ENCODE measurements around the gene USP20. TPM values are rescaled to one million over a fixed set of nuclear protein-coding genes. Genes with fewer than 3 reads are reported as not detected.

The USP20 gene
- polyA plus RNA-seq, 1 of the 3 experiments (the other 2 are of a cell fraction) = 22.5 TPM

- Histone ChIP-seq H3K9me3 (no peaks in the 10 kb centered on the region), H3K27ac (ENCODE audit: low read depth in 2 of 2, low read length in 1 of 2) (no peak overlapping the region), H3K4me1 (ENCODE audit: control insufficient read depth in 1 of 2, insufficient read depth in 2 of 2, low read depth in 1 of 2, low read length in 1 of 2) (no peaks in the 10 kb centered on the region), H4K20me1 (ENCODE audit: insufficient read depth) (no peaks in the 10 kb centered on the region), H3K36me3 (replicated peaks in 1 of 2; ENCODE audit: control insufficient read depth in 1 of 2, insufficient read depth in 2 of 2, low read length in 1 of 2) (peaks cover 4 to 25% of the 10 kb centered on the region in 2 experiments), H3K4me2 (no peak overlapping the region), H3K9me2 (no peaks in the 10 kb centered on the region), H3K4me3 (ENCODE audit: low read depth in 2 of 2, low read length in 1 of 2) (no peak overlapping the region), H3K79me2 (ENCODE audit: insufficient read depth) (no peaks in the 10 kb centered on the region), H2AFZ (ENCODE audit: low read depth) (no peak overlapping the region), H3K9ac (no peak overlapping the region), H3K27me3 (ENCODE audit: insufficient read depth) (no peaks in the 10 kb centered on the region), H3F3A (replicated peaks; ENCODE audit: insufficient read depth) (peaks cover 8% of the 10 kb centered on the region)
- DNase-seq = no peak
- POLR2A ChIA-PET = no interaction called here
- 90% methylated on average over 6 of the region's 6 CpGs for WGBS (ENCODE audit: low lambda C conversion rate)
- CTCF ChIA-PET = interaction anchor here (1.3 to 1.8 kb wide), 2 partner anchors 12 to 209 kb away, joined by 3 to 13 read pairs; no protein-coding TSS in a partner anchor
- TF ChIP-seq NRF1 (IDR thresholded peaks at IDR 0.05; ENCODE audit: low read depth, low read length) (no peak), MEF2A (IDR thresholded peaks at IDR 0.05; ENCODE audit: borderline replicate concordance, low read depth) (no peak), FOXJ3 (CRISPR knock-in tag; IDR thresholded peaks at IDR 0.05) (no peak), PBX3 (IDR thresholded peaks at IDR 0.05) (no peak), EP300 (IDR thresholded peaks at IDR 0.05; ENCODE audit: borderline replicate concordance in 1 of 2, low read depth in 1 of 2, low read length in 1 of 2) (no peak), REST (IDR thresholded peaks at IDR 0.05; ENCODE audit: low read depth, low read length) (no peak), RAD21 (IDR thresholded peaks at IDR 0.05; ENCODE audit: low read length) (no peak), POLR2AphosphoS5 (IDR thresholded peaks at IDR 0.05; ENCODE audit: low read depth, low read length) (no peak), SMC3 (IDR thresholded peaks at IDR 0.05; ENCODE audit: low read depth, low read length) (no peak), JUND (IDR thresholded peaks at IDR 0.05) (no peak), GATA2 (CRISPR knock-in tag; IDR thresholded peaks at IDR 0.05) (no peak), CTCF (IDR thresholded peaks at IDR 0.05) (no peak), ELF1 (IDR thresholded peaks at IDR 0.05) (no peak), FOXM1 (IDR thresholded peaks at IDR 0.05; ENCODE audit: low read depth) (no peak), YY1 (IDR thresholded peaks at IDR 0.05; ENCODE audit: low read depth) (no peak), GABPA (IDR thresholded peaks at IDR 0.05; ENCODE audit: low read depth) (no peak)
Measured at GRCh38 chr9:129897263-129897662, 62.0 kb downstream of the USP20 start.
